CD8-positive, alpha-beta memory T cell (primary cell): ENCODE measurements around the gene SRGAP1. TPM values are rescaled to one million over a fixed set of nuclear protein-coding genes. Genes with fewer than 3 reads are reported as not detected.

Experiments used
- CTCF ChIA-PET: fragments of 350-600 bp; sonication (Branson Sonifier 250); formaldehyde crosslinking; loops from one replicate; lab custom pipeline; 2021; ENCODE audit warnings: antibody characterized with exemption; lab: Charles Lee
- POLR2A ChIA-PET: fragments of 350-600 bp; sonication (Branson Sonifier 250); formaldehyde crosslinking; loops from one replicate; lab custom pipeline; 2021; ENCODE audit warnings: antibody characterized with exemption; lab: Charles Lee
- DNase-seq, 5 donors: peaks; one replicate each; pipeline versions ENCODE4 v3.0.0 to v3.0.0-alpha.2; 2020 to 2022; ENCODE audit warnings: mixed read lengths in 1 of 5
- H3K27ac ChIP-seq: one replicate; pipeline ENCODE4 v1.7.0; 2013; ENCODE audit warnings: low read depth, mild to moderate bottlenecking, low read length, moderate library complexity
- H3K27me3 ChIP-seq: 2 replicates; pipeline ENCODE4 v1.7.0; 2013; ENCODE audit warnings: low read length, mild to moderate bottlenecking; ENCODE audit not compliant: insufficient read depth, poor library complexity, severe bottlenecking
- H3K36me3 ChIP-seq: 2 replicates; pipeline ENCODE4 v1.7.0; 2013; ENCODE audit warnings: mild to moderate bottlenecking, low read length, moderate library complexity; ENCODE audit not compliant: insufficient read depth
- H3K4me1 ChIP-seq: 2 replicates; pipeline ENCODE4 v1.7.0; 2013; ENCODE audit warnings: mild to moderate bottlenecking, low read length, moderate library complexity; ENCODE audit not compliant: insufficient read depth
- H3K4me3 ChIP-seq: 2 replicates; pipeline ENCODE4 v1.7.0; 2013; ENCODE audit warnings: mild to moderate bottlenecking, low read length
- H3K9me3 ChIP-seq: 2 replicates; pipeline ENCODE4 v1.7.0; 2013; ENCODE audit warnings: mild to moderate bottlenecking, low read length
- H3K27ac Mint-ChIP-seq, 8 donors: one replicate each; pipeline ENCODE4 v1.8.0; 2020 to 2021; ENCODE audit warnings: mixed read lengths in 8 of 8, mild to moderate bottlenecking in 6 of 8, inconsistent platforms in 3 of 8, moderate library complexity in 3 of 8
- H3K27me3 Mint-ChIP-seq, 2 donors: one replicate each; pipeline ENCODE4 v1.8.0; 2020 to 2021; ENCODE audit warnings: mixed read lengths in 2 of 2, mild to moderate bottlenecking in 1 of 2, moderate library complexity in 1 of 2
- H3K36me3 Mint-ChIP-seq, 3 donors: one replicate each; pipeline ENCODE4 v1.8.0; 2020 to 2021; ENCODE audit warnings: mixed read lengths in 3 of 3, inconsistent platforms in 1 of 3, mild to moderate bottlenecking in 1 of 3
- H3K4me1 Mint-ChIP-seq, 3 donors: one replicate each; pipeline ENCODE4 v1.8.0; 2020 to 2021; ENCODE audit warnings: mixed read lengths in 3 of 3, inconsistent platforms in 1 of 3, mild to moderate bottlenecking in 1 of 3
- H3K4me3 Mint-ChIP-seq, 7 donors: one replicate each; pipeline ENCODE4 v1.8.0; 2020 to 2021; ENCODE audit warnings: mixed read lengths in 7 of 7, mild to moderate bottlenecking in 6 of 7, moderate library complexity in 4 of 7, inconsistent platforms in 2 of 7
- H3K9me3 Mint-ChIP-seq, 5 donors: one replicate each; pipeline ENCODE4 v1.8.0; 2020 to 2022; ENCODE audit warnings: mixed read lengths in 5 of 5, mild to moderate bottlenecking in 3 of 5, moderate library complexity in 2 of 5, inconsistent platforms in 1 of 5
- polyA plus RNA-seq: library from polyadenylated mRNA; unstranded; fragments of 300-500 nt; fragmentation: Illumina TruSeq; gene quantifications from one replicate; pipeline ENCODE4 v1.2.3, GENCODE V29; 2021
- total RNA-seq, 2 experiments: library from RNA; stranded (reverse); gene quantifications; one replicate each; pipeline ENCODE4 v1.2.3, GENCODE V29; 2021

The SRGAP1 gene
- total and polyA plus RNA-seq, 3 experiments from 2014 or later: 0.09 to 0.64 (median 0.61) TPM

DNA sequence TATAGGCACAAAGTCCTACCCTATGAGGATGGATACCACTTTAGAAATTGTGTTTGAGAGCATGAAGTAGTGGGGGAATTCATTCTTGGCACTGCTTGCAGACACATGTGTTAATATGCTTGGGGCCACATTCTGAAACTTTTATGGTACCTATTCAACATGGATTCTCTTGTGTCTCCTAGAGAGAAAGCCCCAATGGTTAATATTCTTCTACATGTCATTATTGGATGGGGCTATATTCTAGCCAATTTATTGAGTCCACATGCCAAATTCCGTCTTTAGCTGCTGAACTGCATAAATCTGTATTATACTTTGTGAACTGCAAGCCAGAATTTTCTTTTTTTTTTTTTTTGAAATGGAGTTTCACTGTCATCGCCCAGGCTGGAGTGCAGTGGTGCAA lies 237.6 kb downstream of the SRGAP1 start:
- Mint-ChIP-seq H3K36me3 (no peaks in the 10 kb centered on the region), H3K27ac (no peak overlapping the region), H3K4me1 (no peaks in the 10 kb centered on the region), H3K27me3 (peaks cover 6 to 21% of the 10 kb centered on the region in 2 donors), H3K4me3 (no peak overlapping the region), H3K9me3 (peaks cover 0 to under 1% (median 0%) of the 10 kb centered on the region in 5 donors)
- H3K27me3 ChIP-seq: no peaks in the 10 kb centered on the region
- no peaks in the 10 kb centered on the region for H3K9me3 ChIP-seq
- no peak overlapping the region for H3K27ac ChIP-seq
- H3K4me1 ChIP-seq: no peaks in the 10 kb centered on the region
- no peaks in the 10 kb centered on the region for H3K36me3 ChIP-seq
- CTCF ChIA-PET: no interaction called here
- H3K4me3 ChIP-seq: no peak overlapping the region
- POLR2A ChIA-PET: no interaction called here
- no peak for DNase-seq

- Histone ChIP-seq H3K36me3 (no peaks in the 10 kb centered on the region), H3K4me1 (no peaks in the 10 kb centered on the region), H3K4me3 (no peak overlapping the region), H3K9me3 (no peaks in the 10 kb centered on the region), H3K27me3 (no peaks in the 10 kb centered on the region), H3K27ac (no peak overlapping the region)
- H3K9me3 Mint-ChIP-seq: no peaks in the 10 kb centered on the region
- H3K4me1 Mint-ChIP-seq: no peaks in the 10 kb centered on the region
- ChIA-PET POLR2A (no interaction called here), CTCF (no interaction called here)
- H3K27me3 Mint-ChIP-seq: peaks cover 6 to 21% of the 10 kb centered on the region in 2 donors
- DNase-seq: no peak
- no peaks in the 10 kb centered on the region for H3K36me3 Mint-ChIP-seq
- no peak overlapping the region for H3K27ac Mint-ChIP-seq
- no peak overlapping the region for H3K4me3 Mint-ChIP-seq
Measured at GRCh38 chr12:64082866-64083268, 238.4 kb downstream of the SRGAP1 start.

- Histone ChIP-seq H3K9me3 (no peaks in the 10 kb centered on the region), H3K4me1 (no peaks in the 10 kb centered on the region), H3K36me3 (no peaks in the 10 kb centered on the region), H3K27ac (no peak overlapping the region), H3K4me3 (no peak overlapping the region), H3K27me3 (no peaks in the 10 kb centered on the region)
- H3K27me3 Mint-ChIP-seq: peaks cover 6 to 21% of the 10 kb centered on the region in 2 donors
- H3K27ac Mint-ChIP-seq: no peak overlapping the region
- no peak overlapping the region for H3K4me3 Mint-ChIP-seq
- no peaks in the 10 kb centered on the region for H3K9me3 Mint-ChIP-seq
- no peaks in the 10 kb centered on the region for H3K4me1 Mint-ChIP-seq
- H3K36me3 Mint-ChIP-seq: no peaks in the 10 kb centered on the region
- POLR2A ChIA-PET: no interaction called here
- DNase-seq: no peak
- CTCF ChIA-PET: no interaction called here
Measured at GRCh38 chr12:64083285-64084210, 239.0 kb downstream of the SRGAP1 start.

- Histone ChIP-seq H3K4me3 (no peak overlapping the region), H3K27ac (no peak overlapping the region), H3K9me3 (no peaks in the 10 kb centered on the region), H3K36me3 (no peaks in the 10 kb centered on the region), H3K4me1 (no peaks in the 10 kb centered on the region), H3K27me3 (peaks cover 3% of the 10 kb centered on the region)
- H3K4me3 Mint-ChIP-seq: no peak overlapping the region
- no peaks in the 10 kb centered on the region for H3K36me3 Mint-ChIP-seq
- DNase-seq: no peak
- CTCF ChIA-PET: no interaction called here
- H3K27me3 Mint-ChIP-seq: peaks cover 3 to 21% of the 10 kb centered on the region in 2 donors
- H3K4me1 Mint-ChIP-seq: no peaks in the 10 kb centered on the region
- no peak overlapping the region for H3K27ac Mint-ChIP-seq
- H3K9me3 Mint-ChIP-seq: no peaks in the 10 kb centered on the region
- POLR2A ChIA-PET: no interaction called here
Measured at GRCh38 chr12:64085154-64085553, 240.7 kb downstream of the SRGAP1 start.

DNA sequence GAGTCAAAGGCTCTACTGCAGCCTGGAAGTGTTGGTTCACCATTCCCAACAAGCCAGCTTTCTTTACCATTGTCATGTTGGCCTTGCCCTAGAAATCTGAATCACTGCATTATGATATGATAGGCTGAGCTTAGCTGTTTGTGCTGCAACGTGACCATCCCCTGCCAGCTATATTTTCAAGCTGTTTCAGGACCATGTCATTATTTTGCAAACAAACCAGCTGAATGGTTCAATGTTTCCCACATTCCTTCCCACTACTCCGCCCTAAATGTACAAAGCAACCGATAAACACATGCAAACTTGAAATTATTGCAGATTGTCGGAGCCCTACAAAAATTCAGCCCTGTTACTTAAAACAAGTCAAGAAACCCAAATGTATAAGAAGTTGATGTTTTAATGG lies 241.5 kb downstream of the SRGAP1 start:
- ChIA-PET POLR2A (no interaction called here), CTCF (no interaction called here)
- Histone ChIP-seq H3K4me1 (no peaks in the 10 kb centered on the region), H3K9me3 (no peaks in the 10 kb centered on the region), H3K4me3 (no peak overlapping the region), H3K27ac (no peak overlapping the region), H3K27me3 (peaks cover 3% of the 10 kb centered on the region), H3K36me3 (no peaks in the 10 kb centered on the region)
- no peak for DNase-seq
- Mint-ChIP-seq H3K27ac (no peak overlapping the region), H3K9me3 (no peaks in the 10 kb centered on the region), H3K4me1 (no peaks in the 10 kb centered on the region), H3K27me3 (peaks cover 1 to 15% of the 10 kb centered on the region in 2 donors), H3K36me3 (no peaks in the 10 kb centered on the region), H3K4me3 (no peak overlapping the region)

DNA sequence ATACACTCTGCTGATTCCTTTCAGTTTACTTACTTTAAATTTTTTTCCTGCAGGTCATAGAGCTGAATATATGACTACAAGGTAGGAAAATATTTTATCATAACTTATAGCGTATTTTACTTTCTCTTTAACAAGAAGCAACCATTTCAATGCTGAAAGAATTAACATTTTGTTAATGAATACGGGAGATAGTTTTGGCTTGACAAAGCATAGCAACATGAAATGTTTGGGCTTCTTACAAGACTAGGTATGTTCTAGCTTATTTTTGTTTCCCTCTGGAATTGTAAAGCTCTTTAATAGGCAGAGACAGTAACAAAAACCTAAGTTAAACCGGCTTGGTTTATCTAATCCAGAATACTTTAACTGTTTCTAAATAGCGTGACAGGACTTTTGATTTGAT lies 242.4 kb downstream of the SRGAP1 start:
- peaks cover 1 to 15% of the 10 kb centered on the region in 2 donors for H3K27me3 Mint-ChIP-seq
- H3K9me3 Mint-ChIP-seq: no peaks in the 10 kb centered on the region
- POLR2A ChIA-PET: no interaction called here
- no peaks in the 10 kb centered on the region for H3K36me3 Mint-ChIP-seq
- Histone ChIP-seq H3K36me3 (no peaks in the 10 kb centered on the region), H3K9me3 (no peaks in the 10 kb centered on the region), H3K4me1 (no peaks in the 10 kb centered on the region), H3K27ac (no peak overlapping the region), H3K27me3 (peaks cover 3% of the 10 kb centered on the region), H3K4me3 (no peak overlapping the region)
- DNase-seq: no peak
- no peak overlapping the region for H3K27ac Mint-ChIP-seq
- H3K4me3 Mint-ChIP-seq: no peak overlapping the region
- H3K4me1 Mint-ChIP-seq: no peaks in the 10 kb centered on the region
- CTCF ChIA-PET: no interaction called here

GRCh38 chr12:64087761-64088160 lies 243.3 kb downstream of the SRGAP1 start:
- Mint-ChIP-seq H3K27me3 (peaks cover 1 to 15% of the 10 kb centered on the region in 2 donors), H3K9me3 (no peaks in the 10 kb centered on the region), H3K4me1 (no peaks in the 10 kb centered on the region), H3K27ac (no peak overlapping the region), H3K36me3 (no peaks in the 10 kb centered on the region), H3K4me3 (no peak overlapping the region)
- no peak overlapping the region for H3K27ac ChIP-seq
- no peaks in the 10 kb centered on the region for H3K9me3 ChIP-seq
- H3K36me3 ChIP-seq: no peaks in the 10 kb centered on the region
- H3K4me3 ChIP-seq: no peak overlapping the region
- no peak for DNase-seq
- ChIA-PET CTCF (no interaction called here), POLR2A (interaction anchor here (0.6 kb wide), 1 partner anchor 244 kb away, joined by 3 read pairs; no protein-coding TSS in a partner anchor)
- no peaks in the 10 kb centered on the region for H3K4me1 ChIP-seq
- peaks cover 3% of the 10 kb centered on the region for H3K27me3 ChIP-seq

- H3K36me3 Mint-ChIP-seq: no peaks in the 10 kb centered on the region
- no peaks in the 10 kb centered on the region for H3K4me1 Mint-ChIP-seq
- no peak overlapping the region for H3K4me3 Mint-ChIP-seq
- no peaks in the 10 kb centered on the region for H3K9me3 Mint-ChIP-seq
- ChIA-PET POLR2A (no interaction called here), CTCF (no interaction called here)
- Histone ChIP-seq H3K9me3 (no peaks in the 10 kb centered on the region), H3K4me3 (no peak overlapping the region), H3K27ac (no peak overlapping the region), H3K4me1 (no peaks in the 10 kb centered on the region), H3K27me3 (peaks cover 3% of the 10 kb centered on the region), H3K36me3 (no peaks in the 10 kb centered on the region)
- peaks cover 1 to 10% of the 10 kb centered on the region in 2 donors for H3K27me3 Mint-ChIP-seq
- no peak overlapping the region for H3K27ac Mint-ChIP-seq
- no peak for DNase-seq
Measured at GRCh38 chr12:64088431-64089349, 244.2 kb downstream of the SRGAP1 start.
